ENCODE results near the gene LRRC41.
"Not testable (repeated sequence)": the region's sequence is repeated elsewhere in the genome, so short reads cannot be mapped to it uniquely, and the experiment has no call there.

LRRC41 gene

DNA sequence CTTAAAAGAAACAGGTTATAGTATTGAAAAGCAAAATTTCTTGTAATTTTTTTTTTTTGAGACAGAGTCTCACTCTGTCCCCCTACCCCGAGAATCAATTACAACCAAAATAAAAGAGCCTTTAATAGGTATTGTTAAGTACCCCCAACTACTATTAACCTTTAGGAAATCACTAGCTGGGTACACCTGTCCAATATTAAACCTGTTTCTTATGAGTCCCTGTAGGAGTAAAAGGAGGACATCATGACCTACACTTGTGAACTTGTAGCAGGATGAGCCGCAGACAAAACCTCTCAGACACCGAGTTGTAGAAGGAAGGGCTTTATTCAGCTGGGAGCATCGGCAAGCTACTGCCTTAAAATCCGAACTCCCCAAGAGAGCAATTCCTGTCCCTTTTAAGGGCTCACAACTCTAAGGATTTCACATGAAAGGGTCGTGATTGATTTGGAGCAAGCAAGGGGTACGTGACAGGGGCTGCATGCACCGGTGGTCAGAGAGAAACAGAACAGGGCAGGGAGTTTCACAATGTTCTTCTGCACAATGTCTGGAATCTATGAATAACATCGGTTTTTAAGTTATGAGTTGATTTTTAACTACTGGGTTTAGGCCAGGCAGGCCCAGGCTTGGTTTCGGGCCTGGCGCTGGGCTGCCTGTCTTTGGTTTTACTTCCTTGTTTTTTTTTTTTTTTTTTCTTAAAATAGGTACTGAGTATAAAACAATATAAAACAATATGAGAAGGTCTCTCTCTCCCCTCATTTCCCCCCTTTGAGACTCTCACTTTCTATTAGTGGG, 22.1 kb upstream of the LRRC41 start:
- in situ Hi-C loops (cut with MboI; ENCODE audit: low sequenced_read_pairs) = not testable (repeated sequence)

DNA sequence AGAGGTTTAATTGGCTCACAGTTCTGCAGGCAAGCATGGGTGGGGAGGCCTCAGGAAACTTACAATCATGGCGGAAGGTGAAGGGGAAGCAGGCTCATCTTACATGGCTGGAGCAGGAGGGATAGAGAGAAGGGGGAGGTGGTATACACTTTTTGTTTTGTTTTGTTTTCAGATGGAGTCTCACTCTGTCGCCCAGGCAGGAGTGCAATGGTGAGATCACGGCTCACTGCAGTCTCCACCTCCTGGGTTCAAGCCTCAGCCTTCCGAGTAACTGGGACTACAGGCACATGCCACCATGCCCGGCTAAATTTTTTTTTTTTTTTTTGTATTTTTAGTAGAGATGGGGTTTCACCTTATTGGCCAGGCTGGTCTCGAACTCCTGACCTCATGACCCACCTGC, 18.8 kb upstream of the LRRC41 start:
- in situ Hi-C loops (cut with MboI; ENCODE audit: low sequenced_read_pairs) = not testable (repeated sequence)

DNA sequence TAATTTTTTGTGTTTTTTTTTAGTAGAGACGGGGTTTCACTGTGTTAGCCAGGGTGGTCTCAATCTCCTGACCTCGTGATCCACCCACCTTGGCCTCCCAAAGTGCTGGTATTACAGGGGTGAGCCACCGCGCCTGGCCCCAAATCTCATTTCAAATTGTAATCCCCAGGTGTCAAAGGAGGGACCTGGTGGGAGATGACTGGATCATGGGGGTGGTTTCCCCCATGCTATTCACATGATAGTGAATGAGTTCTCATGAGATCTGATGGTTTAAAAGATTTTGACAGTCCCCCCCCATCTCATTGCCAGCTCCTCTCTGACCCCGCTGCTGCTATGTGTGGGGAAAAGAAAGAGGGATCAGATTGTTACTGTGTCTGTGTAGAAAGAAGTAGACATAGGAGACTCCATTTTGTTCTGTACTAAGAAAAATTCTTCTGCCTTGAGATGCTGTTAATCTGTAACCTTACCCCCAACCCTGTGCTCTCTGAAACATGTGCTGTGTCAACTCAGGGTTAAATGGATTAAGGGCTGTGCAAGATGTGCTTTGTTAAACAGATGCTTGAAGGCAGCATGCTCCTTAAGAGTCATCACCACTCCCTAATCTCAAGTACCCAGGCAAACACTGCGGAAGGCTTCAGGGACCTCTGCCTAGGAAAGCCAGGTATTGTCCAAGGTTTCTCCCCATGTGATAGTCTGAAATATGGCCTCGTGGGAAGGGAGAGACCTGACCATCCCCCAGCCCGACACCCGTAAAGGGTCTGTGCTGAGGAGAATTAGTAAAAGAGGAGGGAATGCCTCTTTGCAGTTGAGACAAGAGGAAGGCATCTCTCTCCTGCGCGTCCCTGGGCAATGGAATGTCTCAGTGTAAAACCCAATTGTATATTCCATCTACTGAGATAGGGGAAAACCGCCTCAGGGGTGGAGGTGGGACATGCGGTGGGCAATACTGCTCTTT, 16.8 kb upstream of the LRRC41 start:
- in situ Hi-C loops (cut with MboI; ENCODE audit: low sequenced_read_pairs) = not testable (repeated sequence)

DNA sequence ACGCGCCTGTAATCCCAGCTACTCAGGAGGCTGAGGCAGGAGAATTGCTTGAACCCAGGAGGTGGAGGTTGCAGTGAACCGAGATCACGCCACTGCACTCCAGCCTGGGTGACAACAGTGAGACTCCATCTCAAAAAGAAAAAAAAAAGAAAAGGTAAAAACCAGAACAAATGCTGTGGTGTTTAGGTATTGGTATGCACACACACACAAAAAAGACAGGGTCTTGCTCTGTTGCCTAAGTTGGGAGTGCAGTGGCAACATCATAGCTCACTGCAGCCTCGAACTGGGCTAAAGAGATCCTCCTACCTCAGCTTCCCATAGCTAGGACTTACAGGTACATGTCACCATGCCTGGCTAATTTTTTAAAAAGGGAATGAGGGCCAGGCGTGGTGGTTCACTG, 15.9 kb upstream of the LRRC41 start:
- in situ Hi-C loops (cut with MboI; ENCODE audit: low sequenced_read_pairs) = not testable (repeated sequence)

DNA sequence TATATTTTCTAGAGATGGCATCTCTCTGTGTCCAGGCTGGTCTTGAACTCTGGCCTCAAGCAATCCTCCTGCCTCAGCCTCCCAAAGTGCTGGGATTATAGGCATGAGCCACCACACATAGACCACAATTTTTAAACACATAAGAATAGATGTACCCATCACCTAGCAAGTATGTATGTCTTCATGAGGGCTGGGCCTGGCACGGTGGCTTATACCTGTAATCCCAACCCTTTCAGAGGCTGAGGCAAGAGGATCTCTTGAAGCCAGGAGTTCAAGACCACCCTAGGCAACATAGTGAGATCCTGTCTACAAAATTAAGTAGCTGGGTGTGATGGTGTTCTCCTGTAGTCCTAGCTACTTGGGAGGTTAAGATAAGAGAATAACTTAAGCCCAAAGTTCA, 13.9 kb upstream of the LRRC41 start:
- in situ Hi-C loops (cut with MboI; ENCODE audit: low sequenced_read_pairs) = no loop called here

DNA sequence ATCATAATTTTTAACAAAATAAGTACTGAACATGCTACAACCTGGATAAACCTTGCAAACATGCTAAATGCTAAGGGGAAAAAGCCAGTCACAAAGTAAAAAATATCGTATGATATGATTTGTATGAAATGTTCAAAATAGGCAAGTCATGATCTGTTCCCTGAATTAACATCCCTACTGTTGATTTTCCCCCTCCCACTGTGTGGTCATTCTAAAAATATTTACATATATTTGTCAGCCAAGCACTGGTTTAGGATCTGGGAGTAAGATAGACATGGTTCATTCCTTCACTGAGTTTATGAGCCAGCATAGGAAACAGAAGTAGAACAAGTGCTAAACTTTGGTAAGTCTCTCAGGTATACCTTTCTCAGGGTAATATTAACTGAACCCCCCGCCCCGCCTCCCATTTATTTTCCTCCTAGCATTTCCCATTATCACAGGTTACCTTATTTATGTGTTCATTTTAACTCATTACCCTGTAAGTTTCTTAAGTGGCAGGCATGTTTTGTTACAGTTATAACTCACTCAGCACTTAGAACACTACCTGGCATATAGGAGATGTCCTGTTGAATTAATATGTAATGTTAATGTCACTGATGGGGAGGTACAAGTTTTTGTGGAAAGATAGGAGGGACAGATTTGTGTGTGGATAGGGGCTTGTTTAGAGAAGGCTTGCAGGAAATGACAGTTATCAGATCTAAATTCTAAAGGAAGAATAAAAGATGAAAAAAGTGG, 12.4 kb upstream of the LRRC41 start:
- in situ Hi-C loops (cut with MboI; ENCODE audit: low sequenced_read_pairs) = no loop called here

DNA sequence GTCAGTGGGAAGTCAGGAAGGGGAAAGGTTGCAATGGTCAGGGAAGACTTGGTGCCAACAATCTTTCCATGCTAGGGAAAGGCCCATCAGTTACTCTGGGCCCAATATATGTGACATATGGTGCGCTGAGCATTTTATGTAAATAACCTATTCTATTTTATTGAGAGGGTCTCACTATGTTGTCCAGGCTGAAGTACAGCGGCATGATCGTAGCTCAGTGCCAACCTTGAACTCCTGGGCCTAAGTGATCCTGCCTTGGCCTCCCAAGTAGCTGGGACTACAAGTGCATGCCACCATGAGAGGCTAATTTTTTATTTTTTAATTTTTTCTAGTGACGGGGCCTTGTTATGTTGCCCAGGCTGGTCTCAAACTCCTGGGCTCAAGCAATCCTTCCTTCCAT, 6.9 kb upstream of the LRRC41 start:
- in situ Hi-C loops (cut with MboI; ENCODE audit: low sequenced_read_pairs) = no loop called here

DNA sequence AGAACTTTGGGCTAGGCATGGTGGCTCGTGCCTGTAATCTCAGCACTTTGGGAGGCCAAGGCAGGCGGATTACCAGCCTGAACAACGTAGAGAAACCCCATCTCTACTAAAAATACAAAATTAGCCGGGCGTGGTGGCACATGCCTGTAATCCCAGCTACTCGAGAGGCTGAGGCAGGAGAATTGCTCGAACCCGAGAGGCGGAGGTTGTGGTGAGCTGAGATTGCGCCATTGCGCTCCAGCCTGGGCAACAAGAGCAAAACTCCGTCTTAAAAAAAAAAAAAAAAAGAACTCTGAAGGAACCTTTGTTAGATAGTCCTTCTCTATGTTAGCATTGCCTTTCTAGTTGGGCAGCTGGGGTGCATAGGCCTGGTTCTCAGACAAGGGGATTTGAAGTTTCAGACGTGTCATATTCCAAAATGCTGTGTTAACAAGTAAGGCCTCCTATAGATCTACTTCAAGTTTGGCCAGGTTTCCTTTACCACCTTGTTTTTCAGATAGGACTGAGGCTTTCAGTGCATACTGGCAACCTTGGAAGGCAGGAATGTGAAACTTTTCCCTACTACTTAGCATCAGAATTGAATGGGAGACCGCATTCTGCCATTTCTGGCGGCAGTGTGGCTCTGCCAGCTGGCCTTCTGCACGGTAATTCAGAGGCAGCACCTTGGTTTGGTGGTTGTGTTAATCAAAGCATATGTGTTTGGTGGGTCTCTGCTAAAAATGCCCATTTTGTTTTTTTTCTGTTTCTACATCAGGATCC, 6.2 kb upstream of the LRRC41 start:
- in situ Hi-C loops (cut with MboI; ENCODE audit: low sequenced_read_pairs) = no loop called here

DNA sequence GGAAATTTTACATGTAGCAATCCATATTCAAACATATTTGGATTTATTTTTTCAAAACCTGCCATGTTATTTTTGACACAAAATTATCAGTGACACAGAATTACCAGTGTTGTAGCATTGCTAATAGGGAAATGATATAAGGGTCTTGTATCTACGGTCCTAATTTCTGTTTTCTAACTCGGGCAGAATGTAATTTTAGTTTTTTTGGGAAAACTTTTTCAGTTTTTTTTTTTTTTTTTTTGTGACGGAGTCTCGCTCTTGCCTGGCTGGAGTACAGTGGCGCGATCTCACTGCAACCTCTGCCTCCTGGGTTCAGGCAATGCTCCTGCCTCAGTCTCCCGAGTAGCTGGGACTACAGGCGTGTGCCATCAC, 2.7 kb upstream of the LRRC41 start:
- in situ Hi-C loops (cut with MboI; ENCODE audit: low sequenced_read_pairs) = no loop called here

DNA sequence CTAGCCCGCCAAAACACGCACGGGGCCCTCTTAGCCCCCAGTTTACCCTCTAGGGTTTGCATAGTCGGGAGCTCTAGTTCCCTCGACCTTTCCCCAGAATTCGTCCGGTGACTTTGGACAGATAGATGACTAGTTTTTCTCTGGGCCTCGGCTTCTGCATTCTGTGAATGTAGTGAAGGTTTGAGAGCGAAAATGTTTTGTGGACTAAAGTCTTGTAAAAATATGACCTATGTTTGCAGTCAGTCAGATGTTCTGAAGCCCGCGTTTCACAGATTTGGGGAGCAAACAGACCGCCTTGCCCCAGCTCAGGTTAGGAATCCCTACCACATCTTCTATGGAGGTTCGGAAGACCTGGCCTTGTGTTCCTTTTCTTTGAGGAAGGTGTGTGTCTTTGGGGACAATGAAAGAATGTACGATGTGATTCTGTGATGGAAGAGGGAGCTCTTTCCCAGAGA, 483 bp upstream of the LRRC41 start:
- in situ Hi-C loops (cut with MboI; ENCODE audit: low sequenced_read_pairs) = no loop called here

DNA sequence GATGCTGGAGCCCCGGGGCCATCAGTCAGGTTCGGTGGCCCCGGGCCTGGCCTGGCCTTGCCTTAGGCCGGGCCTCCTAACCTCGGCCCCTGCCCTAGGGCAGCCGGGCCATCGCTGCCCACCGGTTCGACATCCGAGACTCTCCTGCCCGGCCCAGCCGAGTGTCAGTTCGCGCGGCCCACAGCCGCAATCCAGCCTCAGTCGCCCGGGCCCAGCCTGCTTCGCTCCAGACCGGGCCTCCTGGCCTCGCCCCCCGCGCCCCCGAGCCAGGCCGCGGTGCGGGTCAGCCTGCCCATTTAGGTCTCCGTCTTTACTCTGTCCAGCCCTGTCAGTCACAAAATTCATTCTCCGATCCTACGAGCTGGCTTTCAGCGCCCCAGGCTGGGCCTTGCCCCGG, 777 bp downstream of the LRRC41 start:
- in situ Hi-C loops (cut with MboI; ENCODE audit: low sequenced_read_pairs) = no loop called here

DNA sequence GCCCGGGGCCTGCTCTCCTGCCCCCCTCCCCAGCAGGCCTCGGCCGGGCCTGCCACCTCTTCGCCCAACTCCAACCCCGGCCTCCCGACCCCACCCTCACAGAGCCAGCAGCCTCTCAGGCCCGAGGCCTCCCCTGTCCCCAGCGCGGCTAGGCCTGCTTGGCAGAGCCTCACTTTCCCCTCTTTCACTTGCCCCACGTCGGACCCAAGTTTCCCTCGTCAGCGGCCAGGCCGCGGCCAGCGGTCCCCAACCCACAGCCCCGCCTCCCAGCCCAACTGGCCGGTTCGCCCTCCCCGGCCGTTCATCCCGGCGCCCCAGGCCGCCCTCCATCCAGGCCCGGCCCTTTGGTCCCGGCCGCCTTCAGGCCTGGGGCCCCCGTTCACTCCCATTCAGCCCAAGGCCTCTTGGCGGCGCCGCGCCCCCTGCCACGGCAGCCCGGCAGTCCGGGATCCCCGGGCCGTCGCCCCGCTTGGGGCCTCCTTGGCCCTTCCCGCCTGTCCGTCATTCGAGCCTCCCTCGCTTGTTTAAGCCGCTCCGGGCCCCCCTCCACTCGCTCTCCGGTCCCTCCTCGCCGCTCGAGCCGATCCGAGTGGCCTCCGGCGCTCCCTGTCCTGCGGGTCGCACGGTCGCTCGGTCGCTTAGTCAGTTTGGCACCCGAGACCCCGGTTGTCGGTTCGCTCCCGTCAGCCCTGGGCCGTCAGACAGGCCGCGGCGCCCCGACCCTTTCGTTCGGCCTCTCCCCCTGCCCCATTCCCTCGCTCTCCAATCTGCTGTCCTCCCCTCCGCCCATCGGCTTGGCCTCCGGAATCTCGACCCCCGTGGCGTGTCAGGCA, 1.4 kb downstream of the LRRC41 start:
- in situ Hi-C loops (cut with MboI; ENCODE audit: low sequenced_read_pairs) = no loop called here

DNA sequence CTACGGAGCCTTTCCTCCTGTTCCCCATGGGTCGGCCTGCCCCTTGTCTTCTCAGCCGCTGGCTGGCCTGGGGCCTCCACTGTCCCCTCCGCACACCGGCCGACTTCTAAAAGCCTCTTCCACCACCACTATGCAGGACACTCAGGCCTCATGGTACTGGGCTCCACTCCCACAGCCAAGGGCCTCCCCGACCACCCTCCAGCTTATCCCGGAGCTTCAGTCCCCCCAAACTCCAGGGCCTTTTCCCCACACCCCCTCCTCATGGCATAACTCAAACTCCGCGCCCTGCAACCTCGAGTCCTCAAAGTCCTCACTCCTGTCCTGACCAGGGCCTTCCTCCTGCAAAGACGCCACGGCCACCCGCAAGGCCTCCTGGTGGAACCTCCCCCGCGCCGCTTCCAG, 2.0 kb downstream of the LRRC41 start:
- in situ Hi-C loops (cut with MboI; ENCODE audit: low sequenced_read_pairs) = no loop called here

DNA sequence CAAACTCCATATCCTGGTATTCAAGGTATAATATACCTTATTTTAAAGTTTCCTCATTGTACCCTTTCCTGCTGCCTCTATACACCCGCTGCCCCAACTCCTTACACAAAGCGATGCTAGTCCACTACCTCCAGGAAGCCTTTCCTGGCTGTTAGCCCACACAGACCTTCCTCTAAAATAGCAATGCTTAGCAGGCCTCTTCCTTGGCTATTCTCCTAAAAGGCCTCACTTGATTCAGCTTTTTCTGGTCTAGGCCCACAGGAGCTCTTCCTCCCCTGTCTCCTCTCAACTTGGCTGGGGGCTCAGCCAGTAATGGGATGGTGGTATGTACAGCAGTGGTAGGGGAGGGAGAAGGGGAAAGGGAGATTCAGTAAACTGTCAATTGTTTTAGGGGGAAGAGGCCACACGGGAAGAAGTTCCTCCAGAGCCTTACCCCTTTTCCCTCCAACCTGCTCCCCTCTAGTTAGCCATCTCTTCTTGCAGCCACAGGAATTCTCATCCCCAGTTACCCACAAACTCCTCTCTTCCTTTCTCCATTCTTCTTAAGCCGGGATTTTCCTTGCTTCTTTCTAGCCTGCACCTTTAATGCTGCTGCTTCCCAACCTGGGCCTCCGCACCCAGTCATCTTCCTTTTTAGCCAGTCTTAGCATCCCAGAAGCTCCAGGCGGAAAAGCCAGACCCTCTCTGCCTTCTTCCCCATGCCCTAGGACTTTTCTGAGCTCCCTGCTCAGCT, 2.6 kb downstream of the LRRC41 start:
- in situ Hi-C loops (cut with MboI; ENCODE audit: low sequenced_read_pairs) = no loop called here

DNA sequence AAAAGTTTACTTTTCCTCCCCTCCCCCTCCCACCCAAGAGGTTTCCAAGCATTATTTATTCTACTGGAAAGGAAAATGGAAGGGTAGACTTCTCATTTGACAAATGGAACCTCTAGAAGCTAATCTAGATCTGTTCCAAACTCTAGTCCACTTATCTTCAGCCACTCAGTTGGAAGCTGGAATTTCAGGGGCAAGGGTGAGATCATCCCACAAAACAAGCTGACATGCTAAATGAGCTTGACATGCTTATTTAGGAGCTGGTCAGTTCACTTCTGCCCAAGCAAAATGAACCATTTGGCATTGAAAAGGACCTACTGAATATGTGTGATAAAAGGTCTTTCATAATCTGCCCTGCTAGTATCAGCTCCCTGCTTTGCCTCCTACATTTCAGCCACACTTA, 5.0 kb downstream of the LRRC41 start:
- in situ Hi-C loops (cut with MboI; ENCODE audit: low sequenced_read_pairs) = no loop called here

DNA sequence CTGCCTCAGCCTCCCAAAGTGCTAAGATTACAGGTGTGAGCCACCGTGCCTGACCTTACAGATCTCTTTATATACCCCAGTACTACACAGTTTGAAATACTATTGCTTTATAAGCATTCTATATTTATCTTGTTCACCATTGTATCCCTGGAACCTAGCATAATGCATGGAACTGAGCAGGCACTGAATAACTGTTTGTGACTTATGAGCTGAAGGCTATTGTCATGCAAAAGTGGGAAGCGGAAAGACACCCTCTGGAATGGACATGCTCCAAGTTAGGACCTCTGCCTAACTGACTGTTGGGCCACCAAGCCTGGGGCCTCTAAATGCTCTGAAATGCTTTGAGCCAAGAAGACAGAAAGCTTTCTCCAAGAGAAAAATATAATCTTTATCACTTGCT, 8.1 kb downstream of the LRRC41 start:
- in situ Hi-C loops (cut with MboI; ENCODE audit: low sequenced_read_pairs) = no loop called here

DNA sequence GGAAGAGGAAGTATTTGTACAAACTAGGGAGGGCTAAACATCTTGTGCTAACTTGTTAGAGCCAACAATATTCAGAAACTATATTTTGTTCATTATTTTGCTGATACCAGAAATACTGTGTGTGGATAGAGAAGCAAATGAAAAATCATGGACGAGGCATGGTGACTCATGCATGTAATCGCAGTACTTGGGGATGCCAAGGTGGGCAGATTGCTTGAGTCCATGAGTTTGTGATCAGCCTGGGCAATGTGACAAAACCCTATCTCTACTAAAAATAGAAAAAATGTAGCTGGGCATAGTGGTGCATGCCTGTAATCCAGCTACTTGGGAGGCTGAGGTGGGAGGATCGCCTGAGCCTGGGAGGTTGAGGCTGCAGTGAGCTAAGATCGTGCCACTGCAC, 13.4 kb downstream of the LRRC41 start:
- in situ Hi-C loops (cut with MboI; ENCODE audit: low sequenced_read_pairs) = no loop called here

DNA sequence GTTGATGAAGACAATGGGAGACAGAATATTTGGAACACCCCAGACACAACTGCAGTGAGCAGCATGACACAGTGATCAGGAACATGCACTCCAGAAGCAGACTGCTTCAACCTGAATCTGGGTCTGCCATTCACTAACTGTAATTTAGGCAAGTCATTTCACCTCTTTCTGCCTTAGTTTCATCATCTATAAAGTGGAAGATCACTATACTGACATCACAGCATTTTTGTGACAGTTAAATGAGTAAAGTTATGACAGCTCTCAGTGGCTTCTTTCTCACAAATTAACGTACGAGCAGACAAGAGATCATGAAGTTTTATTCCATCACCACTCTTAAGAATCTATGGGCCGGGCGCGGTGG, 14.3 kb downstream of the LRRC41 start:
- in situ Hi-C loops (cut with MboI; ENCODE audit: low sequenced_read_pairs) = no loop called here

DNA sequence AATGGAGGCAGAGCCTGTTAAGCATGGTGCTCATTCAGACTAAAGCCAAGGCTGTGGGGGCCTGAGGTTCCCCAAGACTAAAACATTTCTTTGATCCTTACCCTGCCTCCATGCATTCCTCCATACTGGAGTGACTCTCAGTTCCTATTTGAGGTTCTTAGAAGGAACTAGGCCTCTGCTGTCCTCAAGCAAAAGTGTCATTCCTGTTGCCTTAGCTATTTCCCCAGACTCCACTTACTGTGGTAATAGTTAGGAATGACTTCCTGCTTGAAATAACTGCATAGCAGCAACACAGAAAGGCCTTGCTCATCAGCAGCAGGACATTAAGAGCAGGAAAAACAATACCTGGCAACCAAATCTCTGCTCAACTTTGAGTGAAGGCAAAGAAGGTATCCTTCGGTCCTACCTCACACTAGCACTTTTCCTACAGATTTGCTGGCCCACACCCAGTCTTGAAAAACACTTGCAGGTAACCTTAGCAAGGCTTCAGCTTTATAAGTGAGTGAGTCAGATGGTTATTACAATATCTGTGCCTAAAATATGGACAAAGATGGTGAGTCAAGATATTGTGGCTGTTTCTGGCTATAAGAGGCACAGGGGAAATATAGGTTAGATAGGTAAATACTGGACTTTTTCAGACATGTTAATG, 14.8 kb downstream of the LRRC41 start:
- in situ Hi-C loops (cut with MboI; ENCODE audit: low sequenced_read_pairs) = no loop called here

Data from hTERT RPE-1 (cell line).